ENCODE results near the gene DHX38.

Gene DHX38

GRCh38 chr16:72125635-72126428 lies 32.2 kb downstream of the DHX38 start:
- H3K27ac ChIP-seq (ENCODE audit: insufficient read depth in 1 of 2, low read depth in 1 of 2, low read length in 2 of 2, poor library complexity in 1 of 2, severe bottlenecking in 2 of 2) = no peak overlapping the region
- peaks cover 0 to 15% (median 2%) of the 10 kb centered on the region in 4 experiments for H3K4me1 ChIP-seq (ENCODE audit: control extremely low read depth in 1 of 4, control insufficient read depth in 4 of 4, insufficient read depth in 4 of 4, low read length in 3 of 4)
- H3K36me3 ChIP-seq (ENCODE audit: control insufficient read depth in 4 of 4, insufficient read depth in 4 of 4, low read length in 3 of 4) = peaks cover 0 to 2% (median 0%) of the 10 kb centered on the region in 4 experiments
- ChIA-PET CTCF (interaction anchor here (0.6 to 2.9 kb wide), 9 partner anchors 9 to 1980 kb away, joined by 3 to 20 read pairs (median 5); no protein-coding TSS in a partner anchor), POLR2A (no interaction called here)
- 85% methylated on average over 6 of the region's 9 CpGs for WGBS (ENCODE audit: insufficient coverage)
- H3K4me3 ChIP-seq (ENCODE audit: control insufficient read depth in 1 of 7, extremely low read depth in 1 of 7, insufficient read depth in 4 of 7, low read depth in 2 of 7, low read length in 6 of 7) = no peak overlapping the region
- no peaks in the 10 kb centered on the region for H3K27me3 ChIP-seq (replicated peaks in 2 of 5; ENCODE audit: control insufficient read depth in 4 of 5, insufficient read depth in 5 of 5, low read length in 4 of 5)
- DNase-seq = no peak
- no peaks in the 10 kb centered on the region for H3K9me3 ChIP-seq (ENCODE audit: control extremely low read depth in 1 of 5, control insufficient read depth in 4 of 5, insufficient read depth in 2 of 5, low read depth in 1 of 5, low read length in 4 of 5)

DNA sequence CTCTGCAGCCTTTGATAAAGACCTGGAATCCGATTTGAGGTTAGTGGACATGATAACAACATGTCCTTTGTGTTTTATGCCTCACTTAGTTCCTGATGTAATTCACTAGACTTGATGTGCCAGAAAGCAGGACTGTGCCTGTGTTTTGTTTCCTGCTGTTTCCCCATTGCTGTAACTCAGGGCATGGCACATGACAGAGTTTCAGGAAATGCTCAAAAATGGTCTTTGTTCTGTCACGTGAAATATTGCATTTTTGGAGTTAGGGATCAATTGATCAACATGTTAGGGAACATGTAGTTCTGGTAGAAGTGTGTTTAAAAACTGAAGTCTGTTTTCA lies 32.8 kb downstream of the DHX38 start:
- 70% methylated on average over 1 of the region's 2 CpGs for WGBS (ENCODE audit: insufficient coverage)
- Histone ChIP-seq H3K27ac (ENCODE audit: insufficient read depth in 1 of 2, low read depth in 1 of 2, low read length in 2 of 2, poor library complexity in 1 of 2, severe bottlenecking in 2 of 2) (no peak overlapping the region), H3K36me3 (ENCODE audit: control insufficient read depth in 4 of 4, insufficient read depth in 4 of 4, low read length in 3 of 4) (peaks cover 0 to 2% (median 0%) of the 10 kb centered on the region in 4 experiments), H3K27me3 (replicated peaks in 2 of 5; ENCODE audit: control insufficient read depth in 4 of 5, insufficient read depth in 5 of 5, low read length in 4 of 5) (no peaks in the 10 kb centered on the region), H3K4me3 (ENCODE audit: control insufficient read depth in 1 of 7, extremely low read depth in 1 of 7, insufficient read depth in 4 of 7, low read depth in 2 of 7, low read length in 6 of 7) (no peak overlapping the region), H3K9me3 (ENCODE audit: control extremely low read depth in 1 of 5, control insufficient read depth in 4 of 5, insufficient read depth in 2 of 5, low read depth in 1 of 5, low read length in 4 of 5) (no peaks in the 10 kb centered on the region), H3K4me1 (ENCODE audit: control extremely low read depth in 1 of 4, control insufficient read depth in 4 of 4, insufficient read depth in 4 of 4, low read length in 3 of 4) (peaks cover 0 to 15% (median 2%) of the 10 kb centered on the region in 4 experiments)
- ChIA-PET CTCF (interaction anchor here (2.9 kb wide), 1 partner anchor 340 kb away, joined by 20 read pairs; no protein-coding TSS in a partner anchor), POLR2A (no interaction called here)
- no peak for DNase-seq

- DNase-seq = no peak
- Histone ChIP-seq H3K27me3 (replicated peaks in 2 of 5; ENCODE audit: control insufficient read depth in 4 of 5, insufficient read depth in 5 of 5, low read length in 4 of 5) (no peaks in the 10 kb centered on the region), H3K9me3 (ENCODE audit: control extremely low read depth in 1 of 5, control insufficient read depth in 4 of 5, insufficient read depth in 2 of 5, low read depth in 1 of 5, low read length in 4 of 5) (no peaks in the 10 kb centered on the region), H3K4me1 (ENCODE audit: control extremely low read depth in 1 of 4, control insufficient read depth in 4 of 4, insufficient read depth in 4 of 4, low read length in 3 of 4) (peaks cover 0 to 15% (median 2%) of the 10 kb centered on the region in 4 experiments), H3K4me3 (ENCODE audit: control insufficient read depth in 1 of 7, extremely low read depth in 1 of 7, insufficient read depth in 4 of 7, low read depth in 2 of 7, low read length in 6 of 7) (no peak overlapping the region), H3K36me3 (ENCODE audit: control insufficient read depth in 4 of 4, insufficient read depth in 4 of 4, low read length in 3 of 4) (peaks cover 0 to 2% (median 0%) of the 10 kb centered on the region in 4 experiments), H3K27ac (ENCODE audit: insufficient read depth in 1 of 2, low read depth in 1 of 2, low read length in 2 of 2, poor library complexity in 1 of 2, severe bottlenecking in 2 of 2) (no peak overlapping the region)
- WGBS (ENCODE audit: insufficient coverage) = 91% methylated on average over 9 of the region's 9 CpGs
- ChIA-PET CTCF (interaction anchor here (0.9 to 3.6 kb wide), 5 partner anchors 10 to 1754 kb away, joined by 3 to 14 read pairs (median 3); no protein-coding TSS in a partner anchor), POLR2A (no interaction called here)
These were observed 35.1 kb downstream of the DHX38 start for GRCh38 chr16:72128701-72129100.

GRCh38 chr16:72129976-72130656 lies 36.5 kb downstream of the DHX38 start:
- 91% methylated on average over 7 of the region's 7 CpGs for WGBS (ENCODE audit: insufficient coverage)
- Histone ChIP-seq H3K27ac (ENCODE audit: insufficient read depth in 1 of 2, low read depth in 1 of 2, low read length in 2 of 2, poor library complexity in 1 of 2, severe bottlenecking in 2 of 2) (no peak overlapping the region), H3K4me1 (ENCODE audit: control extremely low read depth in 1 of 4, control insufficient read depth in 4 of 4, insufficient read depth in 4 of 4, low read length in 3 of 4) (peaks cover 0 to 8% (median 0%) of the 10 kb centered on the region in 4 experiments), H3K27me3 (replicated peaks in 2 of 5; ENCODE audit: control insufficient read depth in 4 of 5, insufficient read depth in 5 of 5, low read length in 4 of 5) (no peaks in the 10 kb centered on the region), H3K4me3 (ENCODE audit: control insufficient read depth in 1 of 7, extremely low read depth in 1 of 7, insufficient read depth in 4 of 7, low read depth in 2 of 7, low read length in 6 of 7) (no peak overlapping the region), H3K36me3 (ENCODE audit: control insufficient read depth in 4 of 4, insufficient read depth in 4 of 4, low read length in 3 of 4) (peaks cover 0 to 2% (median 0%) of the 10 kb centered on the region in 4 experiments), H3K9me3 (ENCODE audit: control extremely low read depth in 1 of 5, control insufficient read depth in 4 of 5, insufficient read depth in 2 of 5, low read depth in 1 of 5, low read length in 4 of 5) (no peaks in the 10 kb centered on the region)
- no peak for DNase-seq
- ChIA-PET POLR2A (no interaction called here), CTCF (interaction anchor here (1.5 to 3.6 kb wide), 2 partner anchors 11 to 13 kb away, joined by 3 to 14 read pairs; no protein-coding TSS in a partner anchor)

- CTCF ChIA-PET = interaction anchor here (3.6 kb wide), 1 partner anchor 12 kb away, joined by 14 read pairs; no protein-coding TSS in a partner anchor
- Histone ChIP-seq H3K9me3 (ENCODE audit: control extremely low read depth in 1 of 5, control insufficient read depth in 4 of 5, insufficient read depth in 2 of 5, low read depth in 1 of 5, low read length in 4 of 5) (no peaks in the 10 kb centered on the region), H3K27ac (ENCODE audit: insufficient read depth in 1 of 2, low read depth in 1 of 2, low read length in 2 of 2, poor library complexity in 1 of 2, severe bottlenecking in 2 of 2) (no peak overlapping the region), H3K4me1 (ENCODE audit: control extremely low read depth in 1 of 4, control insufficient read depth in 4 of 4, insufficient read depth in 4 of 4, low read length in 3 of 4) (no peaks in the 10 kb centered on the region), H3K36me3 (ENCODE audit: control insufficient read depth in 4 of 4, insufficient read depth in 4 of 4, low read length in 3 of 4) (peaks cover 0 to 2% (median 0%) of the 10 kb centered on the region in 4 experiments), H3K4me3 (ENCODE audit: control insufficient read depth in 1 of 7, extremely low read depth in 1 of 7, insufficient read depth in 4 of 7, low read depth in 2 of 7, low read length in 6 of 7) (no peak overlapping the region), H3K27me3 (replicated peaks in 2 of 5; ENCODE audit: control insufficient read depth in 4 of 5, insufficient read depth in 5 of 5, low read length in 4 of 5) (no peaks in the 10 kb centered on the region)
- no peak for DNase-seq
- 100% methylated on average over 4 of the region's 6 CpGs for WGBS (ENCODE audit: insufficient coverage)
- POLR2A ChIA-PET = no interaction called here
These were observed 37.4 kb downstream of the DHX38 start for GRCh38 chr16:72131036-72131435.

DNA sequence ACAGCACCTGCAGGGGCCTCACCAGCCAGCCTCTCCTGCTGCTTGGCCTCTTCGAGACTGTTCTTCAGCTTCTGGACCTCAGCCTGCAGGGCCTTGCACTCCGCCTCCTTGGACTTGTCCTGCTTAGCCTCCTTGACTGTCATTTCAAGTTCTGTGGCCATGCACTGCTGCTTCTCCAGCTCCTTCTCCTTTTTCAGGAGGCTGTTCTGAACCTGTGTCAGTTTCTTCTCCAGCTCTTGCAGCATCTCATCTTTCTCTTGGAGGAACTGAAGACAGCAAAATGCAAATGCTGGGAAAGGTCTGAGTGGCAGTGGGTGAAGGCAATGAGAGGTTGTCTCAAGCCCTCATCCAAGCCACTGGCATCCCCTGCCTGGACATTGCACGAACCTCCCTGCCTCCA lies 39.1 kb downstream of the DHX38 start:
- H3K27me3 ChIP-seq (replicated peaks in 2 of 5; ENCODE audit: control insufficient read depth in 4 of 5, insufficient read depth in 5 of 5, low read length in 4 of 5) = no peaks in the 10 kb centered on the region
- POLR2A ChIA-PET = no interaction called here
- CTCF ChIA-PET = no interaction called here
- no peak for DNase-seq
- H3K4me3 ChIP-seq (ENCODE audit: control insufficient read depth in 1 of 7, extremely low read depth in 1 of 7, insufficient read depth in 4 of 7, low read depth in 2 of 7, low read length in 6 of 7) = no peak overlapping the region
- WGBS (ENCODE audit: insufficient coverage) = 97% methylated on average over 2 of the region's 3 CpGs
- no peaks in the 10 kb centered on the region for H3K9me3 ChIP-seq (ENCODE audit: control extremely low read depth in 1 of 5, control insufficient read depth in 4 of 5, insufficient read depth in 2 of 5, low read depth in 1 of 5, low read length in 4 of 5)
- peaks cover 0 to 2% (median 0%) of the 10 kb centered on the region in 4 experiments for H3K36me3 ChIP-seq (ENCODE audit: control insufficient read depth in 4 of 4, insufficient read depth in 4 of 4, low read length in 3 of 4)
- H3K27ac ChIP-seq (ENCODE audit: insufficient read depth in 1 of 2, low read depth in 1 of 2, low read length in 2 of 2, poor library complexity in 1 of 2, severe bottlenecking in 2 of 2) = no peak overlapping the region
- no peaks in the 10 kb centered on the region for H3K4me1 ChIP-seq (ENCODE audit: control extremely low read depth in 1 of 4, control insufficient read depth in 4 of 4, insufficient read depth in 4 of 4, low read length in 3 of 4)

DNA sequence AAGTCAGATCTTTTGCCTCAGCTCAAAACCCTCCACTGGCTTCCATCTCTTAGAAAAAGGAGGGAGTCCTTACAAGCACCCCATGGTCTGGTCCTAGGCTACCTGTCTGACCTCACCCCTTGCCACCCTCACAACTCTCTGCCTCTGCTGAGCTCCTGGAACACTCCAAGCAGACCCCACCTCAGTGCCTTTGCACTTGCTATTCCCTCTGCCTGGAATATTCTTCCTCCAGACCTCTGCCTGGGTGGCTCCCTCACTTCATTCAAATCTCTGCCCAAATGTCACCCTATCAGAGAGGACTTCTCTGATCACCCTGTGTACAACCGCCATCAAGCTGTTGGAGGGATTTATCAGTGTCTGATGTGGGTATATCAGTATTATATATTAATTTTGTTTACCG lies 40.9 kb downstream of the DHX38 start:
- no peaks in the 10 kb centered on the region for H3K4me1 ChIP-seq (ENCODE audit: control extremely low read depth in 1 of 4, control insufficient read depth in 4 of 4, insufficient read depth in 4 of 4, low read length in 3 of 4)
- POLR2A ChIA-PET = no interaction called here
- H3K36me3 ChIP-seq (ENCODE audit: control insufficient read depth in 4 of 4, insufficient read depth in 4 of 4, low read length in 3 of 4) = no peaks in the 10 kb centered on the region
- 100% methylated on average over 1 of the region's 2 CpGs for WGBS (ENCODE audit: insufficient coverage)
- no peak overlapping the region for H3K27ac ChIP-seq (ENCODE audit: insufficient read depth in 1 of 2, low read depth in 1 of 2, low read length in 2 of 2, poor library complexity in 1 of 2, severe bottlenecking in 2 of 2)
- CTCF ChIA-PET = interaction anchor here (0.6 kb wide), 1 partner anchor 652 kb away, joined by 3 read pairs; no protein-coding TSS in a partner anchor
- no peaks in the 10 kb centered on the region for H3K9me3 ChIP-seq (ENCODE audit: control extremely low read depth in 1 of 5, control insufficient read depth in 4 of 5, insufficient read depth in 2 of 5, low read depth in 1 of 5, low read length in 4 of 5)
- no peak overlapping the region for H3K4me3 ChIP-seq (ENCODE audit: control insufficient read depth in 1 of 7, extremely low read depth in 1 of 7, insufficient read depth in 4 of 7, low read depth in 2 of 7, low read length in 6 of 7)
- no peak for DNase-seq
- no peaks in the 10 kb centered on the region for H3K27me3 ChIP-seq (replicated peaks in 2 of 5; ENCODE audit: control insufficient read depth in 4 of 5, insufficient read depth in 5 of 5, low read length in 4 of 5)
